ENCODE measurements around the gene ZNF804B.

- TF ChIP-seq CTCF (tag by site-specific recombination; IDR thresholded peaks at IDR 0.05) (no peak), ZBTB7A (tag by site-specific recombination; IDR thresholded peaks at IDR 0.05; ENCODE audit: low read depth) (no peak), ZNF510 (tag by site-specific recombination; IDR thresholded peaks at IDR 0.05; ENCODE audit: insufficient replicate concordance) (no peak), ZBTB8A (tag by site-specific recombination; IDR thresholded peaks at IDR 0.05) (no peak), ZNF404 (tag by site-specific recombination; IDR thresholded peaks at IDR 0.05) (no peak), SP7 (tag by site-specific recombination; IDR thresholded peaks at IDR 0.05) (no peak), ZBTB11 (tag by site-specific recombination; conservative IDR thresholded peaks at IDR 0.05; ENCODE audit: low read depth) (no peak), YY1 (tag by site-specific recombination; IDR thresholded peaks at IDR 0.05) (no peak)
Observed at GRCh38 chr7:89049043-89049442, 289.5 kb downstream of the ZNF804B start.

All from HEK293 (cell line).